Measurements from ENCODE around the gene FBP1. TPM values are rescaled to one million over a fixed set of nuclear protein-coding genes. Genes with fewer than 3 reads are reported as not detected.

The FBP1 gene
- total RNA-seq, 1 experiment from 2014 or later = 2.3 TPM

GRCh38 chr9:94649100-94649819 is 9.9 kb upstream of the FBP1 start:
- DNase-seq = no peak
- no peaks in the 10 kb centered on the region for H3K36me3 Mint-ChIP-seq (ENCODE audit: insufficient read depth, unreplicated experiment)
- no peaks in the 10 kb centered on the region for H3K9me3 Mint-ChIP-seq (ENCODE audit: unreplicated experiment)
- no peaks in the 10 kb centered on the region for H3K9me3 ChIP-seq
- ChIA-PET POLR2A (interaction anchor here (0.7 kb wide), 1 partner anchor 48 kb away, joined by 6 read pairs; no protein-coding TSS in a partner anchor), CTCF (interaction anchor here (0.6 kb wide), 1 partner anchor 20 kb away, joined by 5 read pairs; no protein-coding TSS in a partner anchor)
- BruUV-seq (replicated peaks) = no TSS peak
- H3K36me3 ChIP-seq (ENCODE audit: control insufficient read depth, insufficient read depth, low read length) = no peaks in the 10 kb centered on the region
- no peak overlapping the region for H3K27ac Mint-ChIP-seq (ENCODE audit: unreplicated experiment)
- no peak for TF ChIP-seq CTCF (IDR thresholded peaks at IDR 0.05; ENCODE audit: insufficient read depth in 1 of 2, low read depth in 1 of 2, low read length in 1 of 2, severe bottlenecking in 1 of 2, unreplicated experiment in 1 of 2)
- intact Hi-C loops (cut with micrococcal nuclease; ENCODE audit: unreplicated experiment) = no loop called here
- H3K27me3 ChIP-seq (replicated peaks; ENCODE audit: control insufficient read depth, insufficient read depth, low read length) = no peaks in the 10 kb centered on the region
- H3K4me3 ChIP-seq (ENCODE audit: low read depth, low read length) = no peak overlapping the region
- H3K4me1 ChIP-seq = no peaks in the 10 kb centered on the region
- no peaks in the 10 kb centered on the region for H3K27me3 Mint-ChIP-seq (ENCODE audit: insufficient read depth, unreplicated experiment)
- no peak overlapping the region for H3K4me3 Mint-ChIP-seq (ENCODE audit: unreplicated experiment)
- no peaks in the 10 kb centered on the region for H3K4me1 Mint-ChIP-seq (ENCODE audit: low read depth, unreplicated experiment)

GRCh38 chr9:94648185-94648584 is 8.9 kb upstream of the FBP1 start:
- Mint-ChIP-seq H3K4me3 (ENCODE audit: unreplicated experiment) (no peak overlapping the region), H3K27me3 (ENCODE audit: insufficient read depth, unreplicated experiment) (no peaks in the 10 kb centered on the region), H3K9me3 (ENCODE audit: unreplicated experiment) (no peaks in the 10 kb centered on the region), H3K27ac (ENCODE audit: unreplicated experiment) (no peak overlapping the region), H3K36me3 (ENCODE audit: insufficient read depth, unreplicated experiment) (no peaks in the 10 kb centered on the region), H3K4me1 (ENCODE audit: low read depth, unreplicated experiment) (no peaks in the 10 kb centered on the region)
- no peaks in the 10 kb centered on the region for H3K36me3 ChIP-seq (ENCODE audit: control insufficient read depth, insufficient read depth, low read length)
- H3K27me3 ChIP-seq (replicated peaks; ENCODE audit: control insufficient read depth, insufficient read depth, low read length) = no peaks in the 10 kb centered on the region
- CTCF ChIA-PET = no interaction called here
- intact Hi-C loops (cut with micrococcal nuclease; ENCODE audit: unreplicated experiment) = no loop called here
- BruUV-seq (replicated peaks) = no TSS peak
- no peak for DNase-seq
- H3K9me3 ChIP-seq = no peaks in the 10 kb centered on the region
- POLR2A ChIA-PET = no interaction called here
- no peak overlapping the region for H3K4me3 ChIP-seq (ENCODE audit: low read depth, low read length)
- no peak for TF ChIP-seq CTCF (IDR thresholded peaks at IDR 0.05; ENCODE audit: insufficient read depth in 1 of 2, low read depth in 1 of 2, low read length in 1 of 2, severe bottlenecking in 1 of 2, unreplicated experiment in 1 of 2)
- H3K4me1 ChIP-seq = no peaks in the 10 kb centered on the region

- no peaks in the 10 kb centered on the region for H3K27me3 Mint-ChIP-seq (ENCODE audit: insufficient read depth, unreplicated experiment)
- no peaks in the 10 kb centered on the region for H3K9me3 Mint-ChIP-seq (ENCODE audit: unreplicated experiment)
- Histone ChIP-seq H3K36me3 (ENCODE audit: control insufficient read depth, insufficient read depth, low read length) (no peaks in the 10 kb centered on the region), H3K4me3 (ENCODE audit: low read depth, low read length) (no peak overlapping the region), H3K9me3 (no peaks in the 10 kb centered on the region), H3K27me3 (replicated peaks; ENCODE audit: control insufficient read depth, insufficient read depth, low read length) (no peaks in the 10 kb centered on the region), H3K4me1 (no peaks in the 10 kb centered on the region)
- H3K4me1 Mint-ChIP-seq (ENCODE audit: low read depth, unreplicated experiment) = no peaks in the 10 kb centered on the region
- H3K27ac Mint-ChIP-seq (ENCODE audit: unreplicated experiment) = no peak overlapping the region
- CTCF ChIA-PET = interaction anchor here (1.1 kb wide), 1 partner anchor 522 kb away, joined by 3 read pairs; no protein-coding TSS in a partner anchor
- BruUV-seq (replicated peaks) = no TSS peak
- DNase-seq = no peak
- intact Hi-C loops (cut with micrococcal nuclease; ENCODE audit: unreplicated experiment) = no loop called here
- H3K4me3 Mint-ChIP-seq (ENCODE audit: unreplicated experiment) = no peak overlapping the region
- no peak for TF ChIP-seq CTCF (IDR thresholded peaks at IDR 0.05; ENCODE audit: insufficient read depth in 1 of 2, low read depth in 1 of 2, low read length in 1 of 2, severe bottlenecking in 1 of 2, unreplicated experiment in 1 of 2)
- H3K36me3 Mint-ChIP-seq (ENCODE audit: insufficient read depth, unreplicated experiment) = no peaks in the 10 kb centered on the region
- POLR2A ChIA-PET = no interaction called here
Observed at GRCh38 chr9:94645901-94646300, 6.6 kb upstream of the FBP1 start.
